ENCODE results near the gene CNNM1.

DNA sequence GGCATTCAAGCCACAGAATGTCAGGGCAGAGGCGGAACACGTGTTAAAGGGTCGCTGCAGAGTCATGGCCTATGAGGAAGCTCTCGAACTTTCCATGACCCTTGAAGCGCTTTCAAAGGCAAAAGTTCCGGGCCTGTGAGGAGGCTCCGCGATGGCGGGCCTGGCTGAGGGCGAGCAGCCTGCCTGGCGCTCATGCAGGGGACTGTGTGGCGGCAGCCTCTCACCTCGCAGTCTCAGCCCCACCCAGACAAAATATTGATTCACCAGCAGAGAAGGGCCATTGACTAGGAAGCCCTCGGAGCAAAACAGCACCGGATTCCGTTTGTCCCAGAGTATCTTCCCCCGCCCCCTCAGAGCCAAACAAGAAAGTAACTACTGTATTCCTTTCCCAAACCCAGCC, 12.8 kb upstream of the CNNM1 start:
- TF ChIP-seq, protein P1, sequence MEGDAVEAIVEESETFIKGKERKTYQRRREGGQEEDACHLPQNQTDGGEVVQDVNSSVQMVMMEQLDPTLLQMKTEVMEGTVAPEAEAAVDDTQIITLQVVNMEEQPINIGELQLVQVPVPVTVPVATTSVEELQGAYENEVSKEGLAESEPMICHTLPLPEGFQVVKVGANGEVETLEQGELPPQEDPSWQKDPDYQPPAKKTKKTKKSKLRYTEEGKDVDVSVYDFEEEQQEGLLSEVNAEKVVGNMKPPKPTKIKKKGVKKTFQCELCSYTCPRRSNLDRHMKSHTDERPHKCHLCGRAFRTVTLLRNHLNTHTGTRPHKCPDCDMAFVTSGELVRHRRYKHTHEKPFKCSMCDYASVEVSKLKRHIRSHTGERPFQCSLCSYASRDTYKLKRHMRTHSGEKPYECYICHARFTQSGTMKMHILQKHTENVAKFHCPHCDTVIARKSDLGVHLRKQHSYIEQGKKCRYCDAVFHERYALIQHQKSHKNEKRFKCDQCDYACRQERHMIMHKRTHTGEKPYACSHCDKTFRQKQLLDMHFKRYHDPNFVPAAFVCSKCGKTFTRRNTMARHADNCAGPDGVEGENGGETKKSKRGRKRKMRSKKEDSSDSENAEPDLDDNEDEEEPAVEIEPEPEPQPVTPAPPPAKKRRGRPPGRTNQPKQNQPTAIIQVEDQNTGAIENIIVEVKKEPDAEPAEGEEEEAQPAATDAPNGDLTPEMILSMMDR (IDR thresholded peaks at IDR 0.05): no peak
- TF ChIP-seq POLR2A (IDR thresholded peaks at IDR 0.05): no peak

Measured in heart left ventricle (tissue), 13 donors.